NCI-H2227 (cell line): ENCODE results near the gene CSNK1E.
A peak's percentile ranks its signal among the peaks of the same experiment; 100 is the strongest.

ENCODE experiments used
- DNase-seq: peaks from one replicate; lab custom pipeline; 2025; ENCODE audit not compliant: unreplicated experiment; lab: John Stamatoyannopoulos, UW

Gene CSNK1E

DNA sequence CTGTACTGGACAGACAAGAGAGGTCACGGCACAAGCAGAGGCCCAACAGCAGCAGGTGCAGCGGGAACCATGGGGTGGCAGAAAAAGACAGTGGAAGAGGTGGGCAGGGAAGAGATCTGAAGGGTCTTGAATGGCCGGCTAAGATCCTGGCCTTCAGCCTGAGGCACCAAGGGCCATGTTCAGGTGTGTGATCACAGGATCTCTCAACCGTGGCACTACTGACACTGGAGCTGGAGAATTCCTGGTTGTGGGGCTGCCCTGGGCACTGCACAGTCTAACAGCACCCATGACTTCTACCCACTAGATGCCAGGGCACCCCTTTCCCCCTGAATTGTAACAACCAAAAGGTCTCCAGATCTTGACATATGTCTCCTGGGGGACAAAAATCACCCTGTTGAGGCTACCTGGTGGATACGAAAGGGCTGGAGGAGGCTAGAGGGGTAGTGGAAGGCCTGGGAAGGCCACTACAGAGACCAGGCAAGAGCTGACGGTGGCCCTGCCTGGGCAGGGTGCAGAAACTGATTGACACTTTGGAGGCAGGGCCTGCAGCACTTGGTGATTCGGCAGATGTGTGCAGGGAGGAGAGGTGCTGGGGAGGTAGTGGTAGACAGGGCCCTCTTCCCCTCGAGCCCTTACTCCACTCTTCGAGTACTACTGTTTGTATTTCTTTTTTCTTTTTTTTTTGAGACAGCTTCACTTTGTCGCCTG is 8.3 kb downstream of the CSNK1E start:
- no peak for DNase-seq

DNA sequence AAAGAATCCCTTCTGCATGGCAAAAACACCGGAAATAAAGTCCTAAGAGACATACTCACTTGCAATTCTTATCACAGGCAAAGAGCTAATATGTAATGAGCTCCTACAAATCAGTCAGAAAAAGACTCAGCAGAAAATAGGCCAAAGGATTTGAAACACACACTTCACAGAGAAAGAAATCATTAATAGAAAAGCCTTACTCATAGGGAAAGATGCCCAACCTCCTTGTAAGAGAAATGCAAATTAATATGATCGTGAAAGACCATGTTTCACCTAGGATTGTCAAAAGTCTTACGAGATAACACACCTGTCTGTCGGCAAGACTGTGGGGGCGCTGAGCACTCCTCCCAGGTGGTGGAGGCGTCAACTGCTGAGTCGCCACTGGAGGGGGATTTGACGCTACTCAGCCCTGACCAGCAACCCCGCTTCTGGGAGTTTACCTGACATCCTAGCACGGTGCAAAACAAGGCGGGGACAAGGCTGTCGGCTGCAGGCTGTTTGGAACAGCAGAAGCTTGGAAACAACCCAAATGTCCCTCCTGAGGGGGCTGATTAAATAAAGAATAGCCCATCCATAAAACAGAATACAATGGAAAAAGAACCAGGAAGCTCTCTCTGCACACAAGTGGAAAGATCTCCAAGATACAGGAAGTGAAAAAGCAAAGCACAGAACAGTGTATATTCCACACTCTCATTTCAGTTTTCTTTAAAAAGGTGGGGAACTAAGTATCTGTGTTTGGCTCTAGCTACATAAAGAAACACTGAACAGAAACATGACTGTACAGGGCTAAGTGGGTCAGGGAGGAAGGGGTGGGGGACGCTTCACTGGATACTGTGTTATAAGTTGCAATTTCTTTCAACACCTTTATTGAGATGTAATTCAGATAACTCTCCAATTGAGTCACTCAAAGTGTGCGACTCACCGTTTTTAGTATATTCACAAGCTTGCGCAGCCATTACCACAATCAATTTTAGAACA is 11.5 kb downstream of the CSNK1E start:
- peak; percentile 18 for DNase-seq

DNA sequence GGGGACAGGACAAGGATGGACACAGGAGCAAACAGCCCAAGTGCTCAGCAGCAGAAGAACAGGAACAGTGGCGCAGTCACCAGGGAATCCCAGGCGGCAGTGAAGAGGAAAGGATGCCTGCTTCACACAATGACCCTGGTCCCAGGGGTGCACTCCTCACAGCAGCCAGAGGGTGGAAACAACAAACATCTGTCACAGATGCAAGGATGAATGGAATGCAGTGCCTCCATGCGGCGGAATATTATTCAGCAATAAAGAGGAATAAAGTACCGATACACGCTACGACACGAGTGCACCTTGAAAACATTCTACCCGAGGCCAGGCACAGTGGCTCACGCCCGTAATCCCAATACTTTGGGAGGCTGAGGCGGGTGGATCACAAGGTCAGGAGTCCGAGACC is 12.7 kb downstream of the CSNK1E start:
- DNase-seq: no peak

DNA sequence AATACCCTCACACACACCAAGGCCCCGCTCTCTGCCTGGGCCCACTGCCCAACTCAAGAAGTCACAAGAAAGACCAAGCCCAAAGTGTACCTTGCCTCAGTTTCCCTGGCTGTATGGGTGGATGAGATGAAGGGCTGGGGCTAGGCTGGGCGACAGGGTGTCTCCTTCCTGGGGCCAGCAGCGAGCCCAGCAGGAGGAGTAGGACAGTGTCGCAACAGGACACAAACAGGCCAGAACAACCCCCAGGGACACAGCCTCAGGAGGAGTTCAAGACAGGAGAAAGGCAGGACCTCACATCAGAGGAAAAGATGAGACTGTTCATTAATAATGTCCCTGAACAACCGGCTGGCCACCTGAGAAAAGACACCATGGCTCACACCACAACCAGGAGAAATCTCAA is 13.3 kb downstream of the CSNK1E start:
- DNase-seq: no peak

DNA sequence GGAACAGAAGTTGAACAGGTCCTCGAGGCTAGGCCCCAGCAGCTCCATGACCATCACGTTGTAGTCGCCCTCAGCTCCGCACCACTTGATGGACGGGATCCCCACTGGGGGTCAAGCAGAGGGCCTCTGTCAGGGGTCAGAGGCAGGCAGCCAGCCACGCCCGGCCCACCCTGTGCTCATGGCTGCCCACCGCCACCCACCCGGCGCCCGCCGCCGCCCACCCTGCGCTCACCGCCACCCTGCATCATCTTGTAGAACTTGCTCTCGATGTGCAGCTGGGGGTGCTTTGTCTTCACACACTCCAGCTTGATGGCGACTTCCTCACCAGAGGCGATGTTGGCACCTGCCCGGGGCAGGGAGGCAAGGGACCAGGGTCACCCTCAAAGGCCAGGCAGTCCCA is 14.3 kb downstream of the CSNK1E start:
- no peak for DNase-seq

DNA sequence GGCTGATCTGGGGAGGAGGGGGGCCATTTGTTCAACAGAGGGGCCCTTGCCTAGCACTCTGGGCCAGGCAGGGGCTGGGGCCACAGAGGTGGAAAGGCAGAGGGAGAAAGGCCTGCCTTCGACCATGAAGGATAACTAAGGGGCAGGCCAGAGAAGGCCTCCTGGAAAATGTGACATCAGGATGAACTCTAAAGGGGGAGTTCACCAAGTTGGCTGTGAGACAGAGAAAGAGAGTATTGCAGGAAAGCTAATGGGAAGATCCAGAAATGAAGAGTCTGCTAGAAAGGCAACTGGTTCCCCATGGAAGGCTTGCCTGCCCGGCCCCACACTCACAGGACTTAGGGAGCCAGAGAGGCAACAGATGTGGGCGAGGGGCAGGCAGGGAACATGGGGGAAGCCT is 16.3 kb downstream of the CSNK1E start:
- DNase-seq: no peak

DNA sequence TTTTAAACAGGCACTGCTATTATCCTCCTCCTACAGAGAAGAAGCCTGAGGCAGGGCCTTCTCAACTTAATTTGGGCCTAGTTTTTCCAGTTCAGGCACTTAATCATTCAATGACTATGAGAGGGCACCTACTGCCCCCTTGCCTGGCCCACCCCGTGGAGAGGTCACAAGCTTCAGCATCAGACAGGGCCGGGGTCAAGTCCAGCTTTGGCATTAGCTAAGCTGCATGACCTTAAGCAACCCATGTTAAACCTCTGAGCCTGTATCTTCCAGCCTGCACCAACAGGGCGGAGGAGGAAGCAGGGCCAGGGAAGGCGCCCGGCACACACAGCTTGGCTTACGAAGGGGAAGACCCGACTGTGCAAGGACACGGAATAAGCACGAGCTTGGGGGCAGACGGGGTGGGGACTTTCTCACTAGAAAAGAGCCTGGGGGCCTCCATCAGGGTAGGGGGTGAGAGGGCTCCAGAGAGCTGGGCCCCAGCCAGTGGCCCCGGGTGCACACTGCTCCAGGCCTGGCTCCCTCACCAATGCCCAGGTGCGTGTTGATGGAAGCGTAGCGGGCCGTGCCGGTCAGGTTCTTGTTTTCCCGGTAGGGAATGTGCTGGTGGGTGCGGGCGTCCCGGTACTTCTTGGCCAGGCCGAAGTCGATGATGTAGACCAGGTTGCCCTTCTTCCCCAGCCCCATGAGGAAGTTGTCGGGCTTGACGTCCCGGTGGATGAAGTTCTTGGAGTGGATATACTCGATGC is 16.9 kb downstream of the CSNK1E start:
- DNase-seq: no peak

DNA sequence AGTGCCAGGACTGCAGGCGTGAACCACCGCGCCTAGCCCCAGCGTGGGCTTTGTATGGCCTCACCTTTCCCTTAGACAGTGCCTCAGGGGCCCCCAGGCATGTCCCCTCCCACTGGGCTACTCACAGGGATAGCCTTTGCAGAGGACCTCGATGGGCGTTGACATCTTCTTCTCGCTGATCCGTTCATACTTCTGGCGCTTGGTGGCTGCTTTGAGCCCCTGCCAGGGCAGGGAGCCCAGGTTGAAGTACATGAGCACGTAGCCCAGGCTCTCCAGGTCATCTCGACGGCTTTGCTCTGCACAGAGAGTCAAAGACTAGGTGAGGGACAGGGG is 17.5 kb downstream of the CSNK1E start:
- no peak for DNase-seq

DNA sequence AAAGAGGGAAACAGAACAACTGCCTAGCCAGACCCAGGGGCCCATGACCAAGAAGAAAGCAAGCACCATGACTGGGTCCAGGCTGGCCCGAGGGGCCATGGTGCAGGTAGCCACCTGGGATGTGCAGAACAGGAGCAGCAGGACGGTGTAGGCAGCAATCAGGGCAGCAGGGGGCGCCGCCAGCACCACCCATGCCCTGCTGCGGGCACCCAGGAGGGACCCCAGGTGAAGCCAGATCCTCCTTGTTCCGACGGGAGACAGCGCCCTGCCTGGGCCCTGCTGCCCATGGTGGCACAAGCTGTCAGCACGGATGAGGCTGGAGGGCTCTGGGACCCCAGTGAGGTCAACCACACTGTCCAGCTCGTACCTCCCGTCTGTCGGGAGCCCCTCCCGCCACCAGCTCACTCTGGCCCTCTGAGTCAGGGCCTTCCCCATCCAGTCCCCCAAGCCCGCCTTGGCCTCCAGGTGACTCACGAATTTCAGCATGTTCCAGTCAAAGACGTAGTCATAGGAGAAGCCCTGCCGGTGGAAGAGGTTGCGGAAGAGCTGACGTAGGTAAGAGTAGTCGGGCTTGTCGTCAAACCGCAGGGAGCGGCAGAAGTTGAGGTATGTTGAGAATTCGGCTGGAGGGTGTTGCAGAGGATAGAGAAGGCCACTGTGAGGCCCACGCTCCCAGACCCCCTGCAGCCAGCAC is 18.8 kb downstream of the CSNK1E start:
- DNase-seq: no peak

DNA sequence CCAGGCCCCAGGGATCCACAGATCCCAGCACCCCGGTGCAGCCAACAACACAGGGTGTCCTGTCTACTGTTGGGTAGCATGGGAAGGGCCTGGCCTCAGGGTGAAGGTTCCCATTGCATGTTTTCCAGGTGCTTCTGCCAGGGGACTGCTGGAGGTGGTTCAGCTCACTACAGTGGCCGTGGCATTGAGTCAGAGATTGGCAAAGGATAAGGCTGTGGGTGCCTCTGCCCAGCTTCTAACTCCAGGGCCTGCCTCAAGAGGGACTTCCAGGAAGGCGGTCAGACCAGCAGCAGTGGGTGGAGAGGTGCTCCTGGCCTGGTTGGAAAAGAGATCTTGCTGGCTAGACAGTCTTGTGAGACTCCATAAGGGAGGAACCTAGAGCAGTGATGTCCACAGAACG is 20.9 kb downstream of the CSNK1E start:
- DNase-seq: no peak

DNA sequence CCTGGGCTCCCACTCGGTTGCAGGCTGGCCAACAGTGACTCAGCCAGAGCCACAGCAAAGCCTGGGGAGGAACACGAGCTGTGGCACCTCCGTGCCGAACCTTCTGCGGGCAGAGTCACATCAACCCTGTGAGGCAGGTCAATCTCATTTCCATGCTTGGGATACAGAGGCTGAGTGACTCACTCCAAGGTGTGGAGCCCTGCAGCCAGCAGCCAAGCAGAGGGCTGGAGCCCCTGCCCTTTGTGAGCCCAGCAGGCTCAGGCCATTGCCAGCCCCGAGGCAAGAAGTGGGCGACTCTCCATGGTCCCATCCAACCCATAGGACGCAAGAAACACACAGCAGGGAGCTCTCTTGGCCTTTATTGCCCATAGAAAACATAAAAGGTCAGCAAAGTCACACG is 21.4 kb downstream of the CSNK1E start:
- DNase-seq: no peak

DNA sequence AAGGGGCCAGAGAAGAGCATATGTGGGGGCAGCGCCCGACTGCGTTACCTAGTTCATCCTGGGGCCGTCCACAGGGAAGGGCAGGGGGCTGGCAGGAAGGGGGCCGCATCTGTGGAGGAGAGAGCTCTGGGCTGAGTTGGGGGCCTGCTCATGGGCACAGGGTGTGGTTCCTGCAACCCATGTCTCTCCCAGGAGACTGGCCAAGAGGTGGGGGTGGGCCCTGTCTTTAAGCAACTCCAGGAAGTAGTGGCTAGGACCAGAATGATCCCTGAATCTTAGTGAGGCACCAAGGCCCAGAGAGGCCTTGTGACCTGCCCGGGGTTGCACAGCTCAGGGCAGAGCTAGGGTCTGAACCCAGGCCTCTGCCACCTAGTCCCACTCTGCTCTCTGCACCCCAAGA is 21.9 kb downstream of the CSNK1E start:
- DNase-seq: no peak

DNA sequence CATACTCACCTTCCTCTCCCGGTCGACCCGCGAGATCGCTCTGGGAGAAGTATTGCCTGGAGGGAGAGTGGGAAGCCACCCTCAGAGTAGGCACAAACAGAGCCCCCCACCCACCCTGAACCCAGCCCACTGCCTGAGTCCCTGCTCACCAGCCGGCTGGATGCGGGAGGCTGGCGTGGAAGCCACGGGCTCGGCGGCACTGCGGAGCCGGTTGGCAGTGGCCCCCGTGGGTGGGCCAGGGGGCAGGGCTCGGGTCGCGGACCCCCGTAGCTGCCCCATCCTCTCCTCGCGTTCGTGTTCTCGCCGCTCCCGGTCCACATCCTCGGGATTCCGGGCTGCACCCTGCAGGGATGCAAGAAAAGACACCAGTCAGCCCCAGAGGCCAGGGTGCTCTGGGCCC is 23.0 kb downstream of the CSNK1E start:
- DNase-seq: no peak

DNA sequence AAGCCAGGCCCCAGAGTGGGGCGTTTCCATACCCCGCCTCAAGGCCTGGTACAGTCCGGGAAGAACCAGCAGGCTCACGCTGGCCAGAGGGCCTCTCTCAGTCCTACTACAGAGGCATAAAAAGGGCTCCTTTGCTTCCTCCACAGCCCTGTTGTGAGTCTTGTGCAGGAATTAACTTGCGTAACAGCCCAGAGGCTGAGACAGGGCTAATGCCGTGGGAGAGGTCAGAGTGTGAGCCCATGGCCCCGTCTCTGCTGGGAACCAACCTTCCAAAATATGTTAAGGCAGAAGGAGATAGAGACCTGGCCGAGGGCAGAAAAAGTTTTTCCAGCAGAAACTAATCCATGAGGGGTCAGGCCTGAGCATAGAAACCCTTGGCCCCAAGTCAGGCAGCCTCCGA is 24.5 kb downstream of the CSNK1E start:
- DNase-seq: no peak

DNA sequence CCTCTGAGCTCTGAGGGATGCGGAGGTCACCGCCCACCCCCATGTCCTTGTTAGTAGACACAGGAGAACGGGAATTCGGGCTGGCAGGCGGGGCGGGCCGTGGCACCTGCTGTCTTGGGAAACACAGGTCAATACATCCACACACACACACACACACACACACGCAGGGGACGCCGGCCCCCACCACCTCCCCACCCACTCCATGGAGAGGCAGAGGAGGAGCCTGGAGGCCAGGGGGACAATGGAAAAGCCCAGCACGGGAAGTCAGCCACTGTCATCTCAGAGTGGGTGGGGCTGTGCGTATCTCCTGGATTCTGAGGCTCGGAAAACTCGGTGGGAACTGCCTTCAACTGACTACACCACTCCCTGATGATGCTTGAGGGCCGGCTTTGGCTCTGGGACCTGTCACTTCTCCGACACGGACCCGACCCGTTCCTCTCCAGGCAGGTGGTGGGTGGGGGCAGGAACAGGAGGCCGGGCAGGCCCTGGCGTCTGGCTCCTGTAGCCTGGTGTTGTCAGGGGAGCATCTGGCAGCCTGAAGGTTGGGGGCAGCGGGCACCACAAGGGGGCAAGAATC is 25.9 kb downstream of the CSNK1E start:
- peak; percentile 44 for DNase-seq

DNA sequence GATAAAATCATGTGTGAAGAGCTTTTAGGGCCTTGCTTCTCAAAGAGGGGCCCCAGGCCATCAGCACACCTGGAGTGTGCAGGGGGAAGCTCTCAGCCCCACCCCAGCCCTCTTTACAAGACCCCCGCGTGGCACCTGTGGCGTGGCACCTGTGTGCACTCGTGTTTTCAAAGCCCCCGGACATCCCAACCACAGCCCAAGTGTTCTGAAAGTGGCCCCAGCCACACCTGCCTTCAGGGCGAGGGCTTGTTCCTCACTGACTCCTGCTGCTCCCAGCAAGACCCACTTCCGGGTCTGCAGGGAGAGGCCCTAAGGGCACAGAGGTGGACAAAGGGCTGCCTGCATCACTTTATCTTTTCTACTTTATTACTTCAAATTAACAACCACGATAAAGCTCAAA is 26.9 kb downstream of the CSNK1E start:
- no peak for DNase-seq

DNA sequence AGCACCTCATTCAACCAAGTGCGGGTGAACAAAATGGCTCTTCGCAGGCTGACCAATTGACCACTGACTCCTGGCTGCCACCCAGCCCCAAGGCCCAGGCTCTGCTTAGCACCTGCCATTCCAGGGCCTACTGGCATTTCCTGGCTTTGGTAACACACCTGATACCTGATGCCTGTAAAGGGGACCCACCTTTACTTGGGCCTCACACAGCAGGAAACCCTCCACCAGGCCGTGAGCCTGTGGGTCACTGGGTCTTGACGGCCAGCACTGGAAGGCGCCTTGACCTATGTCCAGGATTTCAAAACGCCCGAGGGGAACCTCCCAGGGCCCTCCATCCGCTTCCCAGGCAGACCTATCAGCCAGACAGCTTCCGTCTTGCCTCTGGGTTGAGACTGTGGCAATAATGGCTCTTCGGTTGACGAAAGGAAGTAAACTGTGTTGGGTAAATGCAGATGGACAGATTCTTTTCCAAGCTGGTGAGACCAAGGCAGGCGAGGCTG is 27.6 kb downstream of the CSNK1E start:
- DNase-seq: no peak

DNA sequence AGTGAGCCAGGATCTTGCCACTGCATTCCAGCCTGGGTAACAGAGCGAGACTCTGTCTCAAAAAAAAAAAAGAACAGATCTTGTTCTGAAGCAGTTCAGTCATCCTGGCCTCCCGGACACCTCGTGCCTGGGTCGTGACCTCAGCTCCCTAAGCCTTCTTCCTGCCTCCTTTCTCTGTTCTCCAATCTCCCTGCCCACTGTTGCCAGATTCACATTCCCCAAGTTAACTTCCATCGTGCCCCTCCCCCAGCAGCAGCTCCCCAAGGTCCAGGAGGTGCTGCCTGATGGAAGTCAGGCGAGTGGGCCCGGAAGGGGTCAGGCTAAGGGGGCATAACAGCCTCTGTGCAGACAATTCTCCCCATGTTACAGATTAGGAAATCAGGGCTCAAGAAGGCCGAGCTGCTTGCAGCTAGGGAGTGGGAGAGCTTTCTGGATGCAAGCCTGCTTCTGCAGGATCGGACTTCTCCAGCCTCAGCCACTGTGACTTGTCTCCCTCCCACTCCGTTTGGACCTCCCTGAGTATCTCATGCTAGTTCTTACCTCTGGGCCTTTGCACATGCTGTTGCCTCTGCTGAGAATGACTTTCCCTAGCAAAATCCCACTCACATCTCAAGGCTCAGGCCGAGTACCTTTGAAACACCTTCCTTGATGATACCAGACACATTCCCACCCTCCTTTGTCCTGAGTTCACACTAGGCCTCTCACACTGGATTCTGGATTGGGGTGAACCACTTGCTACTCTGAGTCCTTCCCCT is 30.1 kb downstream of the CSNK1E start:
- DNase-seq: no peak

DNA sequence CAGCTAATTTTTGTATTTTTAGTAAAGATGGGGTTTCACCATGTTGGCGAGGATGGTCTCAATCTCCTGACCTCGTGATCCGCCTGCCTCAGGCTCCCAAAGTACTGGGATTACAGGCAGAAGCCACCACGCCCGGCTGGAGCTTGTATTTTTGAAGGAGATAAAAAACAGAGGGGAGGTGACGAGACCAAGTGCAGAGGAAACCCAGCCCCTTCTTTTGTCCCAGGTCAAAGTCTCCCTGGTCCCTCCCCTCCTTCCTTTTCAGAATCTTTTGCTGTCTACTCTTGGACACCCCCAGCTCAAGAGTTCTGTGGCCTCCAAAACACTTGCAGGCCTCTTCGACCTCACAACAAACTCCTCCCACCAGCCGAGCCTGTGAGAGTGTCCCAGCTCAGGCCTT is 32.2 kb downstream of the CSNK1E start:
- no peak for DNase-seq

DNA sequence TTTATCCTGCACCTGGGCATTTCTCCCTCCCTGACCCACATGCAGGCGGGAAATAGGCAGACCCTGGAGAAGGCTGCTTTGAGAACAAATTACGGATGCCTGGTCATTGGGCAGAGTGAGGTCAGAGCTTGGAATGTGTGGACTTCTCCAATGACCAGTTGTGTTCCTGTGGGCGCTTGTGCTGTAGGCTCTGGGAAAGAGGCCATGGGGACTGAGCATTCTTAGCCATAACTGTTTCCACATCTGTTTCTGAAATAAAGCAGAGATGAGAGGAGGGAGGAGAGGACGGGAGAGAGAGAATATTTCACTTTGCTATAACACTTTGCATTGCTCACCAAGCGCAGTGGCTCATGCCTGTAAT is 33.2 kb downstream of the CSNK1E start:
- DNase-seq: no peak
